Hepatocyte (in vitro differentiated cells): ENCODE data around the gene COL4A3. TPM values are rescaled to one million over a fixed set of nuclear protein-coding genes. Genes with fewer than 3 reads are reported as not detected.

Source experiments
- DNase-seq: peaks from one replicate; pipeline ENCODE4 v3.0.0-alpha.2; 2016; ENCODE audit warnings: low spot score
- H2AFZ ChIP-seq: fragments of 200-600 bp; sonication (generic); 2 replicates; pipeline ENCODE4 v1.6.0; 2016; ENCODE audit warnings: antibody characterized with exemption, mild to moderate bottlenecking
- H3K27ac ChIP-seq: fragments of 200-600 bp; sonication (generic); 2 replicates; pipeline ENCODE4 v1.5.1; 2016; ENCODE audit warnings: mild to moderate bottlenecking
- H3K27me3 ChIP-seq: fragments of 200-600 bp; sonication (generic); 2 replicates; pipeline ENCODE4 v1.6.1; 2016
- H3K36me3 ChIP-seq: fragments of 200-600 bp; sonication (generic); replicated peaks from 2 replicates; pipeline ENCODE4 v1.5.1; 2016; ENCODE audit warnings: low read depth; ENCODE audit not compliant: insufficient read depth
- H3K4me1 ChIP-seq: fragments of 200-600 bp; sonication (generic); 2 replicates; pipeline ENCODE4 v1.5.1; 2016; ENCODE audit warnings: mild to moderate bottlenecking, moderate library complexity; ENCODE audit not compliant: insufficient read depth
- H3K4me2 ChIP-seq: fragments of 200-600 bp; sonication (generic); 2 replicates; pipeline ENCODE4 v1.6.0; 2016
- H3K4me3 ChIP-seq: fragments of 200-600 bp; sonication (generic); 2 replicates; pipeline ENCODE4 v1.5.1; 2016; ENCODE audit warnings: mild to moderate bottlenecking
- H3K79me2 ChIP-seq: fragments of 200-600 bp; sonication (generic); 2 replicates; pipeline ENCODE4 v1.6.0; 2017; ENCODE audit warnings: mild to moderate bottlenecking
- H3K9me2 ChIP-seq: fragments of 200-600 bp; sonication (generic); replicated peaks from 2 replicates; pipeline ENCODE4 v1.6.0; 2017; ENCODE audit warnings: mild to moderate bottlenecking; ENCODE audit not compliant: insufficient read depth
- H3K9me3 ChIP-seq: fragments of 200-600 bp; sonication (generic); 2 replicates; pipeline ENCODE4 v1.5.1; 2016; ENCODE audit warnings: low read depth, mild to moderate bottlenecking
- H4K20me1 ChIP-seq: fragments of 200-600 bp; sonication (generic); 2 replicates; pipeline ENCODE4 v1.6.0; 2016; ENCODE audit warnings: mild to moderate bottlenecking; ENCODE audit not compliant: insufficient read depth, poor library complexity, severe bottlenecking
- CTCF ChIP-seq: fragments of 200-600 bp; sonication (generic); IDR thresholded peaks from 2 replicates; pipeline ENCODE4 v1.5.1; 2016; ENCODE audit warnings: antibody characterized with exemption, mild to moderate bottlenecking; ENCODE audit not compliant: poor library complexity
- EZH2 ChIP-seq: fragments of 200-600 bp; sonication (generic); IDR thresholded peaks from 2 replicates; pipeline ENCODE4 v1.6.1; 2016; ENCODE audit warnings: antibody characterized with exemption, mild to moderate bottlenecking, borderline replicate concordance
- EZH2phosphoT487 ChIP-seq: fragments of 200-600 bp; sonication (generic); IDR thresholded peaks from one replicate; pipeline ENCODE4 v1.6.1; 2018; ENCODE audit warnings: antibody characterized with exemption, mild to moderate bottlenecking, low read depth, moderate library complexity; ENCODE audit not compliant: unreplicated experiment, severe bottlenecking
- WGBS: methylation state at CpG from one replicate; pipeline ENCODE4 v1.1.6; 2016; ENCODE audit warnings: low lambda C conversion rate; ENCODE audit errors: missing lambda C conversion rate; 5-methylcytosine and 5-hydroxymethylcytosine counted together
- polyA plus RNA-seq: library from polyadenylated mRNA; unstranded; fragments of >200 nt; fragmentation: Nextera tagmentation; extraction: Ambion mirVana; gene quantifications from 2 replicates; pipeline ENCODE4 v1.2.1, GENCODE V29; 2016
- total RNA-seq: library from RNA; depleted of rRNA; stranded (reverse); fragments of >200 nt; gene quantifications from 2 replicates; pipeline ENCODE4 v1.2.3, GENCODE V29; 2014

The COL4A3 gene
- total RNA-seq, result 0.50 and 0.72 TPM in 2 replicates
- polyA plus RNA-seq, result 1.6 TPM in 1 of 2 replicates, not detected in the other

- H3K4me1 ChIP-seq, result peaks cover 6% of the 10 kb centered on the region
- peak within 1 kb of the TSS; percentile 99 for H3K4me2 ChIP-seq
- TF ChIP-seq CTCF (no peak), EZH2phosphoT487 (no peak), EZH2 (no peak)
- H3K27ac ChIP-seq, result no peak within 1 kb of the TSS
- no peaks in the 10 kb centered on the region for H4K20me1 ChIP-seq
- H3K79me2 ChIP-seq, result no peaks in the 10 kb centered on the region
- peaks cover 87% of the 10 kb centered on the region for H3K27me3 ChIP-seq
- peak within 1 kb of the TSS; percentile 71 for H2AFZ ChIP-seq
- peak; percentile 60 for DNase-seq
- no peaks in the 10 kb centered on the region for H3K36me3 ChIP-seq
- H3K4me3 ChIP-seq, result peak within 1 kb of the TSS; percentile 74
- H3K9me2 ChIP-seq, result no peaks in the 10 kb centered on the region
- 2% methylated on average over 19 of the region's 77 CpGs for WGBS
- H3K9me3 ChIP-seq, result no peaks in the 10 kb centered on the region
Observed at GRCh38 chr2:227163998-227164762, at the start of gene COL4A3, which contains the start of gene COL4A4. Gene COL4A3, plus strand, starts transcription at chr2:227164624. Its CDS starts 103 bp downstream, at chr2:227164727. Gene COL4A4, minus strand, starts transcription at chr2:227164205. Its CDS starts 16,722 bp downstream, at chr2:227147483.

GRCh38 chr2:227115761-227116160 lies 48.7 kb upstream of the COL4A3 start:
- no peak overlapping the region for H3K4me3 ChIP-seq
- H3K4me1 ChIP-seq, result no peaks in the 10 kb centered on the region
- H3K79me2 ChIP-seq, result no peaks in the 10 kb centered on the region
- H3K36me3 ChIP-seq, result no peaks in the 10 kb centered on the region
- DNase-seq, result no peak
- H3K9me3 ChIP-seq, result no peaks in the 10 kb centered on the region
- H3K27ac ChIP-seq, result no peak overlapping the region
- WGBS, result 67% methylated on average over 5 of the region's 5 CpGs
- H3K9me2 ChIP-seq, result no peaks in the 10 kb centered on the region
- TF ChIP-seq EZH2phosphoT487 (no peak), CTCF (no peak), EZH2 (no peak)
- H3K4me2 ChIP-seq, result no peak overlapping the region
- H2AFZ ChIP-seq, result no peak overlapping the region
- H3K27me3 ChIP-seq, result no peaks in the 10 kb centered on the region
- H4K20me1 ChIP-seq, result no peaks in the 10 kb centered on the region

GRCh38 chr2:227117027-227117426 lies 47.4 kb upstream of the COL4A3 start:
- no peak overlapping the region for H3K4me2 ChIP-seq
- no peak overlapping the region for H3K4me3 ChIP-seq
- H3K9me2 ChIP-seq, result no peaks in the 10 kb centered on the region
- H3K27me3 ChIP-seq, result no peaks in the 10 kb centered on the region
- WGBS, result 96% methylated on average over 1 of the region's 1 CpG
- no peaks in the 10 kb centered on the region for H4K20me1 ChIP-seq
- no peak overlapping the region for H3K27ac ChIP-seq
- H3K79me2 ChIP-seq, result no peaks in the 10 kb centered on the region
- H3K36me3 ChIP-seq, result no peaks in the 10 kb centered on the region
- H2AFZ ChIP-seq, result no peak overlapping the region
- H3K4me1 ChIP-seq, result no peaks in the 10 kb centered on the region
- TF ChIP-seq CTCF (no peak), EZH2 (no peak), EZH2phosphoT487 (no peak)
- no peak for DNase-seq
- no peaks in the 10 kb centered on the region for H3K9me3 ChIP-seq
